GM21717 (cell line): Measurements from ENCODE around the gene SMIM38.

ENCODE experiments used
- ATAC-seq: cut with Tn5 transposase; IDR thresholded peaks from one replicate; pipeline ENCODE4 v1.9.1; 2021; ENCODE audit warnings: mild to moderate bottlenecking, moderate library complexity; ENCODE audit not compliant: unreplicated experiment

Gene SMIM38

DNA sequence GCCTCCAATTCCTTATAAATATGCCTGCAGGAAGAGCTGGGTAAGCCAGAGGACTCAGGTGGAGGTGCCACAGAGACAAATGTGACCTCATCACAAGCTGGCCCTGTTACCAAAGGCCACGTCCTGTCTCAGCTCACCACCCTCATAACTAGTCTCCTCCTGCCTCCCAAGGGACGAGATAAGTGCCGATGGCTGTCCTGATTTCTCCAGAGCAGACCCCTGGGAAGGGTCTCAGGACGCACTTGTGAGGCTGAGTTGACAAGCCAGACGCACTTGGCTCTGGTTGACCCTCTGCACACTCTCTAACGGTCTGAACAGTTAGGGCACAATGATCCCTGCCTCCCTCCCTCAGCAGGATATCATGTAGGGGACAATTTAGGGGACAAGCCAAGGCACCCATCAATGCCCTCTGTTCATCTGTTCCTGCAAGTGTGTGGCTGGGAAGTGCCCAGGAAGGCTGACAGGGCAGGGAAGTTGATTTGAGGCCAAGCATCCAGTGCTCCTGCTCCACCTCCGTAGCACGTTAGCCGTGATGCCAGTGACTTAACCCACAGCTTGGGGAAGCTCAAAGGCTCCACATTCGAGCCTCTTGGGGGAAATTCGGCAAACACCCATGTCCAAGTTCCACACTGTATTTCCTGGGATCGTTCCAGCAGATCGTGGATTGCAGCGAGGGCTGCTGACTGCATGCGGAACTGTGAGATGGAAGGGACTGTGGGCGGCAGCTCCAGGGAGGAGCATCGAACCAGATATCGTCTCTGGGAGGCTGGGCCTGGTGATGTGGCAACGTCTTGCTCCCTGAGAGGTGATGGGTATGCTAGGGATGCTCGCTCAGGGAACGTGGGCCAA, 2.8 kb downstream of the SMIM38 start:
- ATAC-seq: no peak

GRCh38 chr11:69159150-69159852, 3.6 kb downstream of the SMIM38 start:
- ATAC-seq: no peak

DNA sequence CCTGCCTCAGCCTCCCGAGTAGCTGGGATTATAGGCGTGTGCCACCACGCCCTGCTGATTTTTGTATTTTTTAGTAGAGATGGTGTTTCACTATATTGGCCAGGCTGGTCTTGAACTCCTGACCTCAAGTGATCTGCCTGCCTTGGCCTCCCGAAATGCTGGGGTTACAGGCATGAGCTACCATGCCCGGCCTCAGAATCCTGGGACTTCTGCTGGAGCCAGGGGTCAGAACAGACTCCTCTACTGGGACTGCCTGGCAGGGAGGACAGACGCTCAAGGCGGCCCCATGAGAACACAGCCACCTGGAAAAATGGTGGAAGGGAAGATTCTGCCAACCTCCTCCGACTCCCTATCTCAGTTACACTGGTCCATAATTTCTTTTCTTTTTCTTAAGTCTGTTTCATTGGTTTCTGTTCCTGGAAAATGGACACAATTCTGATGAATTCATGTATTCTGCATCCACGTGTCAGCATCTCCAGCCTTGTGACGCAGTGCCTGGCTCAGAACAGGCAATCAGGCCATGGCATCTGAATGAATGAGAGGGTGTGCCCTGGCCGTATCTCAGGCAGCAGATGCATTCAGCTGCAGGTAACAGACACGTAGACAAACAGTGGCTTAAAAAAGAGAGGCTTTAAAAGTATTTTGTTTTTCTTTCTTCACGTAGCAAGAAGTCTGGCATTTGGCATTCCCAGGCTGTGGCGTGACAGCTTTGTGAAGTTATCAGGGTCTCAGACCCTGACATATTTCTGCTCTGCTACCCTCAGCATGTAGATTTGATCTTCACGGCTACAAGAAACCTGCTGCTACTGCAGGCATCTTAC, 4.8 kb downstream of the SMIM38 start:
- no peak for ATAC-seq

- ATAC-seq: no peak
Observed at GRCh38 chr11:69161117-69161407, 5.3 kb downstream of the SMIM38 start.

GRCh38 chr11:69162505-69162904, 6.8 kb downstream of the SMIM38 start:
- ATAC-seq: no peak

GRCh38 chr11:69163842-69164241, 8.1 kb downstream of the SMIM38 start:
- no peak for ATAC-seq

GRCh38 chr11:69164824-69165223, 9.1 kb downstream of the SMIM38 start:
- no peak for ATAC-seq

GRCh38 chr11:69165775-69166174, 10.0 kb downstream of the SMIM38 start:
- no peak for ATAC-seq

DNA sequence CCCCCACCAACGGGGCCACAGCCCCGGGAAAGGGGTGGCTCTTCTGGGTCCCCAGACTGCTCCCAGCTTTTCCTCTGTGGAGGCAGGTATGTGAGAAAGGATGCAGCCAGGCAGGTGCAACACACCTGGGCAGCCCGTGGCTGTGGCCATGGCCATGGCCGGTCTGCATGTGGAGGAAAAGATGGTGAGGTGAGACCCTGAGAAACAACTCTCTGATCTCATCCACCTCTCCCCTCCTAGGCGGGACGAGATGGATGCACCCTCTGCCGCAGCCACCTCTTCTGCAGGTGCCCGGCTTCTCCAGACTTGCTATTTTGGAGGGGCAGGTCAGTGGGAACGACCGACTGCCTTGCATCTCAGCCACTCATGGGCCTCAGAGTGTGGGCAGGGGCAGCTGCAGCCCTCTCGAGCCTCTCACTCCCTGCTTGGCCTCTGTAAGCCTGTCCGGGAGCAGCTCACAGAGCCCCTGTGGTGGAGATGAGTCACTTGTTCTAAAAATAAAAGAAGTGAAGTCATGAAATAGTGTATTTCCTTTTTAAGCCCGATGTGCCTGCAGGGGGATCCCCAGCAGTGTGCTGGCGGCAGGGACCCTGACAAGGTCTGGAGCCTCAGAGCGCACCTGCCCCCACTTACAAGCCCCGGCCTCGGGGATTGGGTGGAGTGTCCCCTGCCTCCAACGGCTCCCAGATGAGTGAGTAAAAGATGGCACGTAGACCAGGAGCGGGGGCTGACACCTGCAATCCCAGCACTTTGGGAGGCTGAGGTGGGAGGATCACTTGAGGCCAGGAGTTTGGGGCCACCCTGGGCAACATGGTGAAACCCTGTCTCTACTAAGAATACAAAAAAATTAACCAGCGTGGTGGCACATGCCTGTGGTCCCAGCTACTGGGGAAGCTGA, 10.7 kb downstream of the SMIM38 start:
- peak; percentile 80 for ATAC-seq

GRCh38 chr11:69167130-69167915, 11.6 kb downstream of the SMIM38 start:
- peak; percentile 9 for ATAC-seq

- no peak for ATAC-seq
Observed at GRCh38 chr11:69167916-69168691, 12.4 kb downstream of the SMIM38 start.

DNA sequence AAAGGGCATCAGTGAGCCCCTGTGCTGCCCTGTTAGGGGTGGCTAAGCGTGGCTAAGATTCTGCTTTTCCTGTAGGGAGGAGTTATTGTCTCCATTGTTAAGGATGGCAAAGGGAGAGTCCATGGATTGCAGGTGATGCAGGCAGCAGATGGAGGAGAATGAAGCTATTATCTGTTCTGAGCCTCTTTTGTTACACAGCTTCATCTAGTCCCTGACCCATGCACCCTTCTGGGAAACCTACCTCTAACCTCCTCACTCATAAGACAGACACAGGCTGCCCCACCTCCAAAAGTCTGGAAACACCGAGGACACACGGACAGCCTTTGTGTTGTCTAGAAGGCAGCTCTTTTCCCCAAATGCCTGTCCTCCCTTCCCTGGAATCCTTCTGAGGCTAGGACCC, 13.7 kb downstream of the SMIM38 start:
- ATAC-seq: no peak

GRCh38 chr11:69170704-69171103, 15.0 kb downstream of the SMIM38 start:
- no peak for ATAC-seq

- no peak for ATAC-seq
Observed at GRCh38 chr11:69171476-69172240, 15.9 kb downstream of the SMIM38 start.

- no peak for ATAC-seq
Observed at GRCh38 chr11:69172674-69173073, 16.9 kb downstream of the SMIM38 start.

- ATAC-seq: no peak
Observed at GRCh38 chr11:69173331-69173730, 17.6 kb downstream of the SMIM38 start.

- ATAC-seq: no peak
Observed at GRCh38 chr11:69173925-69174581, 18.3 kb downstream of the SMIM38 start.

DNA sequence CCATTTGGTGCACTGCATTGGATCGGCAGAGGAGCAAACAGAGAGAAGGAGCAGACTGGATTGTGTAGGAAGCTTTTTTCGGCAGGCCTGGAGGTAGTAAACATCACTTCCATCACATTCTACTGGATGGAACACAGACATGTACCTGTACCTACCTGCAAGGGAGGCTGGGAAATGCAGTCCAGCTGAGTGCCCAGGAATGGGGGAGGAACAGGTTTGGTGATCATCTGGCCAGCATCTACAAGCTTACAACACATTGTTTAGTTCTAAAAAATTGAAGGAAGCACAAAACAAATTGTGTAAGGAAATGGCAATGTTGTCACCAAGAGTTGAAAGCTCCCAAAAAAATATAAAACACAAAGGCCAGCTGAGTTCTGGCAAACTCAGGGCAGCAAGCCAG, 19.1 kb downstream of the SMIM38 start:
- no peak for ATAC-seq
